IPS-15b (cell line): ENCODE results near the gene RAB33A.

Experiments used
- H3K27me3 ChIP-seq: one replicate; pipeline ENCODE4 v1.6.1; 2013; ENCODE audit warnings: low read length; ENCODE audit not compliant: control insufficient read depth, insufficient read depth
- H3K36me3 ChIP-seq: one replicate; pipeline ENCODE4 v1.6.1; 2013; ENCODE audit warnings: low read length; ENCODE audit not compliant: control insufficient read depth, insufficient read depth
- H3K4me1 ChIP-seq: one replicate; pipeline ENCODE4 v1.6.1; 2013; ENCODE audit warnings: mild to moderate bottlenecking, low read length; ENCODE audit not compliant: control insufficient read depth, insufficient read depth
- H3K4me3 ChIP-seq: one replicate; pipeline ENCODE4 v1.5.1; 2013; ENCODE audit warnings: low read depth, low read length
- H3K9ac ChIP-seq: one replicate; pipeline ENCODE4 v1.6.1; 2013; ENCODE audit warnings: low read depth, mild to moderate bottlenecking, low read length
- H3K9me3 ChIP-seq: one replicate; pipeline ENCODE4 v1.6.1; 2013; ENCODE audit warnings: mild to moderate bottlenecking, low read length; ENCODE audit not compliant: control insufficient read depth, insufficient read depth

The RAB33A gene

DNA sequence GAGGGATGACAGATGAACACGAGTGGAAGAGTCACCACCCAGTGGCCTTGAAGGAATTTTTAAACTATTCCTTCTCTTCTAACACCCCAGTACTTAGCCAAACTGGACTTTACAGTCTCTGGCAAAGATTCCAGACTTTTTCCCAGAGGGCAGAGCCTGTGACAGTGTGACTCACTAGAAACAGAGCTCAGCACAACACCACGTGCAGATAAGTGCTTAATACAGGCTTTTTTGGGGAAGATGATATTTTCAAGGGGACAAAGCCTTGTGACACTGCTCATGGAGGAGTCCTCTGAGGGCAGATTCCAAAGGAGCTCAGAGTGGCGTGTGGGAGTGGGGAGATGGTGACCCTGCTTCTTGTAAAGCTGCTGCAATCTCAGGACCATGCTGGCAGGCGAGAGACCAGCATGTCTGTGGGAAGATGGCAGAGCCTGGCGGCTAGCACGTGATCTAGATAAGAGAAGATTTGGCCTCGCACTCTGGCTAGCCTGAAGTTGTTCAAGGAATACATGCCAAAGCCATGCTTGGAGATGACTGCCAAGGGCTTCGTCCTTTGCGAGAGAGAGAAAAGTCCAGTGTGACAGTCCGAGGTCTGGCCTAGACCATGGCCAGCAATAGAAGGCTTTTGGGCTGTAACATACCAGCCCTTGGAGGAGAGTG lies 2.4 kb downstream of the RAB33A start:
- Histone ChIP-seq H3K36me3 (no peaks in the 10 kb centered on the region), H3K4me1 (peaks cover 12% of the 10 kb centered on the region), H3K27me3 (peaks cover 55% of the 10 kb centered on the region), H3K9ac (no peak overlapping the region), H3K4me3 (no peak overlapping the region), H3K9me3 (no peaks in the 10 kb centered on the region)

DNA sequence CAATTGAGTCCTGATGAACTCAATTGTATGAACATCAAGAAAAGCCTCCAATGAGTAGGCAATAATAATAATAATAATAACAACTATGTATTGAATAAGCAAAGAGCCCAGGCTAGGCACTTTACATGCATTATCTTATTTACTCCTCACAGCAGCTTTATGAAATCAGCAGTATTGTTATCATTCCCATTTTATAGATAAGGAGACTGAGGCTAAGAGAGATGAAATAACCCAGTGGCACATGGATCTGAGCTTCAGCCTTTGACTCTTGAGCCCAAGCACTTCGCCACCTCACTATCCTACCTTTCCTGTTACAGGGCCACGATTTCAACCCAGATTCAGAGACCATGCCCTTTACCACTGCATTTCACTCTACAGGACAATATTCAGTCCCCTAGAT lies 3.2 kb downstream of the RAB33A start:
- H3K4me1 ChIP-seq: peaks cover 12% of the 10 kb centered on the region
- H3K27me3 ChIP-seq: peaks cover 52% of the 10 kb centered on the region
- no peak overlapping the region for H3K9ac ChIP-seq
- H3K9me3 ChIP-seq: no peaks in the 10 kb centered on the region
- no peaks in the 10 kb centered on the region for H3K36me3 ChIP-seq
- H3K4me3 ChIP-seq: no peak overlapping the region

DNA sequence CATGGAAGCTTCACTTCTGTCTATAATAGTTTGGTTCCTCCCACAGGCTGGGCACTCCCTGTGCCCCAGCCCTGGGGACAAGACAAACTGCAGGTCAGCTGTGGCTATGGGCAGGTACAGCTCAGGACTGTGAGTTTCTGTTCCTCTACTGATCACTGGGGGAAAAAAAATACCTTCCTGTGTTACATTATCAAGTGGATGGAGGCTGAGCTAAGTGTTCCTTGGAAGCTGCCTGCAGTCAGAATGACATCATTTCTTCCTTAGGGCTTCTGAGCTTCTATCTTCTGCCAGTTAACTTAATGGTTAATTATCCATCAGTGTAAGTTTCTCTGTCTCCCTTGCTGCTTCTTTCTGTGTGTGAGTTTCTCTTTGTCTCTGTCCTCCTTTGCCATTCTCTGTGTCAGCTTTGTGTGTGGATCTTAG lies 4.6 kb downstream of the RAB33A start:
- H3K36me3 ChIP-seq: no peaks in the 10 kb centered on the region
- no peaks in the 10 kb centered on the region for H3K9me3 ChIP-seq
- peaks cover 5% of the 10 kb centered on the region for H3K4me1 ChIP-seq
- H3K4me3 ChIP-seq: no peak overlapping the region
- peaks cover 43% of the 10 kb centered on the region for H3K27me3 ChIP-seq
- no peak overlapping the region for H3K9ac ChIP-seq

DNA sequence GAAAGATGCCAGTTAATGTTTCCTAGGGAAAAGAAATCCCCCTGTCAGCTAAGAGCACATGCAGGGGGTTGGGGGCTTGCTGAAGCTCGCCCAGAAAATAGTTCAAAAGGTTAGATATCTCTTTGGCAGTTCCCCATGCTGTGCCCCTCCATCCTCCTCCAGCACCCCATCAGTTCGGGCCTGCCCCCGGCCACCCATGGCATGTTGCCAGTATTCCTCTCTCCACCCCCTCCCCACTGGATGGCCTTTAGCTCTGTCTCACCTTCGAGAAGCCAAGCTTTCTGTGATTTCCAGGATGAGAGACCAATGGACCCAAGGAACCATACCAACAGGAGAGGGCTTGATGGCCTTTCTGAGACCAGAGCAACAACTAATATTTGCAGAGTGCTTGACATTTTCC lies 5.2 kb downstream of the RAB33A start:
- Histone ChIP-seq H3K36me3 (no peaks in the 10 kb centered on the region), H3K9ac (no peak overlapping the region), H3K4me1 (peaks cover 5% of the 10 kb centered on the region)

DNA sequence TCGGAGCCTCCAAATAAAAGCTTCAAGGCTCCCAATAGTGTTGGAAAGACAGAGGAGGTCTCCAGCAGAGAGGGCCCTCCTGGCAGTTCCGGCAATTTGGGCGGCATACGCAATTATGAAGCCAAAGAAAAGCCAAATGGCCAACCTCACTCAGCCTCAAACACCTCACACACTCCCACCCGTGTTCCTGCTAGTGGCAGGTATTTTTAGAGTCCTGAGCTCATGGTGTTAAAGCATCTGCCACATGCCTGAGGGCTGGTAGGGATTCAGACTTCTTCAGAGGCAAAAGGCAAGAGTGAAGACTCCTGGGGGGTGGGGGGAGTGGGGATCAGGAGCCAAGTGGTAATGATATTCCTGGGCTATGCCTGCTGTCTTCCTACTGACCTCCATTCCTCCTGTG lies 7.4 kb downstream of the RAB33A start:
- H3K4me3 ChIP-seq: no peak overlapping the region
- no peaks in the 10 kb centered on the region for H3K4me1 ChIP-seq
- H3K36me3 ChIP-seq: no peaks in the 10 kb centered on the region
- H3K9me3 ChIP-seq: no peaks in the 10 kb centered on the region
- H3K27me3 ChIP-seq: peaks cover 16% of the 10 kb centered on the region
- no peak overlapping the region for H3K9ac ChIP-seq

More for the DNA sequence above, 5.2 kb downstream of the RAB33A start:
- Histone ChIP-seq H3K9me3 (no peaks in the 10 kb centered on the region), H3K27me3 (peaks cover 38% of the 10 kb centered on the region), H3K4me3 (no peak overlapping the region)

DNA sequence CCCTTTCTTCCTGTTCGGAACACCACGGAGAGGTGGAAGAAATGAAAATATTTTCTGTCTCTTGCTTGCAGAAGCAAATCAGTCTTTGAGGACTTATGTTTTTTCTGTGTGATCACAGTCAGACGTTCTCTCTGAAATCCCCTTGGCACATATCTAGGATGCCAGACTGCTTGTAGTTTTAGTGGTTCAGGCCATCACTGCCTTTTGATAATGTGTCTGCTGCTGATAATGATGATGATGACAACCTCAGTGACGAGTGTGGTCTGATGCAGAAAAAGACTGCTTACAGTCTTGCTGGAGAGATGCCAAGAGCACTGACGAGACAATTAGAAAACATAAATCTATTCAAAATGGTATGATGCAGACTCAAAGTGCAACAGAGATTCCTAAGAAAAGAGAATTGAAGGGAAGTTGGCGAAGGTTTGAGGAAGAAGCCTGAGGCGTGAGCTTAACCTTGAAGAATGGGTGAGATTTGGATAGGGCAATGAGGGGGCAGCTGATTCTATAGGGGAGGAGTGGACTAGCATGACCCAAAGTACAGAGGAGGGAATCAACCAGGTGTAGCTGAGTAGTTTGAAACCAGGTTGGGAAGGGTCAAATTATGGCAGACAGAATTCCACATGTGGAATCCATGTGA lies 7.9 kb downstream of the RAB33A start:
- no peak overlapping the region for H3K4me3 ChIP-seq
- H3K4me1 ChIP-seq: no peaks in the 10 kb centered on the region
- no peaks in the 10 kb centered on the region for H3K36me3 ChIP-seq
- H3K9me3 ChIP-seq: no peaks in the 10 kb centered on the region
- H3K27me3 ChIP-seq: peaks cover 12% of the 10 kb centered on the region
- H3K9ac ChIP-seq: no peak overlapping the region

DNA sequence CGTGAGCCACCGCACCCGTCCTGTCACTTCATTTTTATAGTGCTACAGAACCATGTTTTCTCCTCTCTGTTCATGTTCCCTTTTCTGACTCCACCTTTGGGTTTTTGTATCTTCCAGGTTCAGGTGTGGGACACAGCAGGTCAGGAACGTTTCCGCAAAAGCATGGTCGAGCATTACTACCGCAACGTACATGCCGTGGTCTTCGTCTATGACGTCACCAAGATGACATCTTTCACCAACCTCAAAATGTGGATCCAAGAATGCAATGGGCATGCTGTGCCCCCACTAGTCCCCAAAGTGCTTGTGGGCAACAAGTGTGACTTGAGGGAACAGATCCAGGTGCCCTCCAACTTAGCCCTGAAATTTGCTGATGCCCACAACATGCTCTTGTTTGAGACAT lies 12.4 kb downstream of the RAB33A start:
- H3K9ac ChIP-seq: no peak overlapping the region
- H3K4me3 ChIP-seq: no peak overlapping the region
- H3K4me1 ChIP-seq: no peaks in the 10 kb centered on the region
- H3K36me3 ChIP-seq: no peaks in the 10 kb centered on the region
- no peaks in the 10 kb centered on the region for H3K9me3 ChIP-seq
- H3K27me3 ChIP-seq: peaks cover 2% of the 10 kb centered on the region

DNA sequence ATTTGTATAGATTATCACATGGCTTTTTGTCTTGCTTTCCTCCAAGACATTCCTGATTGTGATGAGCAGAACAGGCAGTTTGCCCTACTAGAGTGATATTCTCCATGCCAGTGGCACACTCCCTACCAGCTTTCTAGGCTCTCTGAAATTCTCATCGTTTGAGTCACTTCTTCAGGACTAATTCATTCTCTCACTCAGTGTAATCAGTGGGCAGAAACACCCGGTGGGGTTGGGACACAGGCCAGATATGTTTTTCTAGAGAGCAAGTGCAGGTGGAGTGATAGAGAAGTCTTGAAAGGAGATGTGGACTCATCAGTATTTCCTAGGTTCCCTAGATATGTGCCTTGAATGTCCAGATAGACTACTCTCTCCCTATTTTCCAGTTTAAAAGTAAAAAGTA lies 13.1 kb downstream of the RAB33A start:
- Histone ChIP-seq H3K36me3 (no peaks in the 10 kb centered on the region), H3K9me3 (no peaks in the 10 kb centered on the region), H3K4me1 (no peaks in the 10 kb centered on the region), H3K27me3 (peaks cover 2% of the 10 kb centered on the region), H3K4me3 (no peak overlapping the region), H3K9ac (no peak overlapping the region)

DNA sequence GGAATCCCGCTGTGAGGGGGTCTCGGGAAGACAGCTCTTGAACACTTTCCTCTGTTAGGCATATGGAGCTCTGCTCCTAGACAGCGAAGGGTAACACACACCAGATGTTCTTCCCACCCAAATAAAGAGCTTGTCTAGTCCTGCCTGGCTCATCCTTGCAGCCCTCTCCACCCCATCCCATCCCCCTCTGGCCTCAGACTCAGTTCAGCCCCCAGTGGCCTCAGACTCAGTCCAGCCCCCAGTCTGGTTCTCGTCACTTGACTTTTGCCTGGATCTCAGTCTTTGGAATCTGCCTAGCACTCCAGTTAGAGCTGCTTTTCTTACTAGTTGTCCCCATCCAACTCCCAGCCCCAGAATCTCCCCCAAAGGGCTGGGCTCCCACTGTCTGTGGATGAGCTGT lies 14.9 kb downstream of the RAB33A start:
- Histone ChIP-seq H3K27me3 (peaks cover 2% of the 10 kb centered on the region), H3K9ac (no peak overlapping the region), H3K9me3 (no peaks in the 10 kb centered on the region), H3K4me1 (no peaks in the 10 kb centered on the region), H3K4me3 (no peak overlapping the region), H3K36me3 (no peaks in the 10 kb centered on the region)

DNA sequence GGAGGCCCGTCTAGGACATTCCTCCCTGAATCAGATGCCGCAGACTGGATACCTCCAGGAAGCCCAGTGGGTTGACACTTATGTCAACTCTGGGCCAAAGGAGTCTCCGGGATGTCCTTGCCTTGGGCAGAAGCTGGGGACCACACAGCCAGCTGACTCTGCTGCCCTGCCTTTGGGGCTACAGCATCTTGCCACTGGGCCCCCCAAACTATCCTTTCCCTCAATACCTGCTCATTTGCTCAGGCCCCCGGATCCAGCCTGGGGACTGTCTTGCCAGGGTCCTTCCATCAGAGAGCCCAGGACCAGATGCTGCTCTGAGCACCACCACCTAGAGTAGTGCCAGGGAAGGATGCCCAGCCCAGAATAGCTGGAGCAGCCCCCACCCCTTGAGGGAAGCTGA lies 19.0 kb downstream of the RAB33A start:
- H3K4me1 ChIP-seq: no peaks in the 10 kb centered on the region
- H3K36me3 ChIP-seq: no peaks in the 10 kb centered on the region
- H3K4me3 ChIP-seq: no peak overlapping the region
- no peaks in the 10 kb centered on the region for H3K9me3 ChIP-seq
- no peak overlapping the region for H3K9ac ChIP-seq
- H3K27me3 ChIP-seq: no peaks in the 10 kb centered on the region

DNA sequence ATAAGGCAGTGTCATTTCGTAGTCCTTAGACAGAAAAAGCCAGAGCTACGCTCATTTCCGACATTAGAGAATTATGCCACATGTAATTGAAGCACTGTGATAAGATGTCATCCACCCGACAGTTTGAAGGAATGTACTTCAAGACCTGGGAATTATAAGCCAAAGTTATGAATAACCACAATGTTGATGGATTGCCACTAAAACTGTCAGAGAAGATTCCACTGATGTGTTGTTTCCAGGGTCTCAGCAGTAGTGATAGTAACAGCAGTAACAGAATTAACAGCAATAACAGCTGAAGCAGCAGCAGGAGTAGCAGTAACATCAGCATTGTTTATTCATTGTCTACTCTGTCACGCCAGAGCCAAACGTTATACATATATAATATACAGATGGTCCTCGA lies 24.7 kb downstream of the RAB33A start:
- H3K9ac ChIP-seq: no peak overlapping the region
- H3K9me3 ChIP-seq: no peaks in the 10 kb centered on the region
- no peaks in the 10 kb centered on the region for H3K4me1 ChIP-seq
- no peaks in the 10 kb centered on the region for H3K27me3 ChIP-seq
- H3K4me3 ChIP-seq: no peak overlapping the region
- no peaks in the 10 kb centered on the region for H3K36me3 ChIP-seq

DNA sequence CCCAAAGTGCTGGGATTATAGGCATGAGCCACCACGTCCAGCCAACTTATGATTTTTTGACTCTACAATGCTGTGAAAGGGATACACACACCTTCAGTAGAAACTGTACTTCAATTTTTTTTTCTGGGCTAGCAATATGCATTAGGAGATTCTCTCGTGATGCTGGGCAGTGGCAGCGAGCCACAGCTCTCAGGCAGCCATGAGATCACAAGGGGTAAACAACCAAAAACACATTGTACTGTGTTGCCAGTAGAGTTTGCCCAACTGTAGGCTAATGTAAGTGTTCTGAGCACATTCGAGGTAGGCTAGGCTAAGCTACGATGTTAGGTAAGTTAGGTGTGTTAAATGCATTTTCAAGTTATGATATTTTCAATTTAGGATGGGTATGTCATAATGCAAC lies 25.7 kb downstream of the RAB33A start:
- Histone ChIP-seq H3K4me1 (no peaks in the 10 kb centered on the region), H3K27me3 (no peaks in the 10 kb centered on the region)

More for the DNA sequence above, 25.7 kb downstream of the RAB33A start:
- Histone ChIP-seq H3K9me3 (no peaks in the 10 kb centered on the region), H3K4me3 (no peak overlapping the region), H3K36me3 (no peaks in the 10 kb centered on the region), H3K9ac (no peak overlapping the region)
